Measurements from ENCODE around the gene RAC2.
A peak's percentile ranks its signal among the peaks of the same experiment; 100 is the strongest.

RAC2 gene

DNA sequence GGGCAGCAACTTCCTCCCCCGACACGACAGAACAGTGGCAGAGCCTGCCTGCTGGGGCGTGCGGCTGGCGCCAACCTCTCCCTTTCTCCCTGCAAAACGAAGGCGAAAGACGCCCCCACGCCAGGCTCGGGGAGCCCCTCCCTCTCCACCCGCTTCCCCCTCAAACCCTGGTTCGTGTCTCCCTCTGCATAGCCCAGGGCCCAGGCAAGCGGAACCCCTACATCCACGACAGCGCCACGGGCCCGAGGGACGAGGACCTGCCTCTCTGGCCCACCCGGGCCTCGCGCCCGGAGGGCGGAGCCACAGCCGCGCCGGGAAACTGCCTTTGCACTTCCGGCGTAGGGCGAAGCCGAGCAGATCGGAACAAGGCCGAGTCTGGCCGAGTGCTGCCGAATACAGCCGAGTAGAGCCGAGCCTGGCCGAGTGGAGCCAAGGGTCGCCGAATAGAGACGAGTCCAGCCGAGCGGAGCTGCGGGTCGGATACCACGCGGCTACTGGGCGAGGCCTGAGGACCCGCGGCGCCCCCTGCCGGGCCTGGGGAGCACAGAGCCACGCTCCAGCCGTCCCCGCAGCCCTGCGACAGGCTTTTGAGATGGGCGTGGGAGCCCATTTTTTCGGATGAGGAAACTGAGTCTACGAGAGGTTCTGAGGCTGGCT lies 44.8 kb downstream of the RAC2 start:
- H3K4me3 ChIP-seq (ENCODE audit: insufficient read depth in 1 of 2, low read depth in 1 of 2, low read length in 2 of 2): peak overlapping the region; percentile 64 to 95
- peak overlapping the region; percentile 82 for H2BK120ac ChIP-seq (ENCODE audit: low read depth, low read length)
- H2AK5ac ChIP-seq (ENCODE audit: low read length, severe bottlenecking): peak overlapping the region; percentile 72
- peak overlapping the region in 1 of 2 experiments; percentile 37 for H3K14ac ChIP-seq (ENCODE audit: low read length in 2 of 2)
- no peak overlapping the region for H3K23ac ChIP-seq (ENCODE audit: low read length in 2 of 2)
- peak overlapping the region; percentile 8 for H2BK5ac ChIP-seq (ENCODE audit: low read depth, low read length, poor library complexity, severe bottlenecking)
- peak overlapping the region; percentile 8 for H2BK15ac ChIP-seq (ENCODE audit: low read depth, poor library complexity, severe bottlenecking)
- peaks cover 30% of the 10 kb centered on the region for H3K4me1 ChIP-seq (ENCODE audit: control insufficient read depth, insufficient read depth, low read depth, low read length)
- peak overlapping the region; percentile 94 for H3K9ac ChIP-seq (ENCODE audit: low read length)
- peak overlapping the region; percentile 98 for H4K8ac ChIP-seq (ENCODE audit: low read length)
- H3K27ac ChIP-seq (ENCODE audit: low read length, poor library complexity, severe bottlenecking): peak overlapping the region; percentile 86
- no peaks in the 10 kb centered on the region for H3K9me3 ChIP-seq (ENCODE audit: control insufficient read depth, low read length)
- H3K4ac ChIP-seq (ENCODE audit: low read depth in 1 of 2, low read length in 2 of 2): peak overlapping the region; percentile 82 to 89
- peak overlapping the region; percentile 62 to 77 for H2BK12ac ChIP-seq (ENCODE audit: low read length in 2 of 2)
- H3K79me1 ChIP-seq (replicated peaks; ENCODE audit: low read length, poor library complexity, severe bottlenecking): peaks cover 2% of the 10 kb centered on the region
- no peaks in the 10 kb centered on the region for H3K36me3 ChIP-seq (ENCODE audit: control insufficient read depth in 1 of 2, insufficient read depth in 2 of 2, low read depth in 1 of 2, low read length in 2 of 2)
- peak overlapping the region; percentile 93 for H3K4me2 ChIP-seq (ENCODE audit: low read length, poor library complexity, severe bottlenecking)
- peak overlapping the region; percentile 74 for H2AFZ ChIP-seq (ENCODE audit: low read depth, low read length)
- no peaks in the 10 kb centered on the region for H3K27me3 ChIP-seq (ENCODE audit: control insufficient read depth in 1 of 2, insufficient read depth in 1 of 2, low read length in 2 of 2)
- peak overlapping the region; percentile 86 to 95 for H3K18ac ChIP-seq (ENCODE audit: low read depth in 1 of 2, low read length in 2 of 2)
- peak overlapping the region; percentile 98 for H4K91ac ChIP-seq (ENCODE audit: low read length)
- peak; percentile 97 for DNase-seq
- WGBS: under 1% methylated on average over 58 of the region's 58 CpGs

DNA sequence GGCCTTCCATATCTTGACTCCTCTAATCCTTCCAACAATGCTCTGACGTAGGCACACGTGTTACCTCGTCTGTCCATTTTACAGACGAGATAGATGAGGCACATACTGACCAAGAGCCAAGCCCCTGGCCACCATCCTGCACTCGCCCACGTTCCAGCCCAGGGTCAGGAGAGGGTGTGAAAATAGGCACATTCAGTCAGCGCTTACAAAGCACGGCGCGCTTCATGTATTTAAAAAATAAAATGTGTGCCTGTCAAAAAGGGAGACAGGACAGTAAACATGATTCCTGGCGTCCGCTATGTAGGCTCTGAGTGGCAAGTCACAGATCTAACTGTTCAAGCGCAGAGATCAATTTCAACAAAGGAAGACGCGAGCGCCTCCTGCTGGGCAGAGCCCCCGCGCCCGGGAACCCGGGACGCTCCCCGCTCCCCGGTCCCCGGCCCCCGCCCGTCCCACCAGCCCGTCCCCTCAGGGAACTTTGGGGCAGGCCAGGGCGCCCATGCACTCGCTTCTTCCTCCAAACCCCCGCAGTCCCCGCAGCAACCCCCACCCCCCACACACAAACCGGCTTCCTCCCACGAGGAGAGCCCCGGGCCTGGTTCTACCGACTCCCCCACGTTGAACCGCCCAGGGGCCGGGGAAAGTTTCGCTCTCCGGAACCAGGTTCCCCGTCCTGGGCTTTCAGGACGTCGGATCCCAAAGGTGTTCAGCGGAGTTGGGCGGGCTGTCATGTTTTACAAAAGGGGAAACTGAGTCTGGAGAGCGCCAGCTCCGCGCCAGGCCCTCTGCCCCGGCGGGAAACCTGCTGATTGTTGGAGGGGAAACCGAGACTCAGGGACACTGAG lies 45.6 kb downstream of the RAC2 start:
- Histone ChIP-seq H4K8ac (ENCODE audit: low read length) (peak overlapping the region; percentile 97), H3K4me3 (ENCODE audit: insufficient read depth in 1 of 2, low read depth in 1 of 2, low read length in 2 of 2) (peak overlapping the region; percentile 64 to 95), H3K4me2 (ENCODE audit: low read length, poor library complexity, severe bottlenecking) (peak overlapping the region; percentile 93), H3K18ac (ENCODE audit: low read depth in 1 of 2, low read length in 2 of 2) (peak overlapping the region; percentile 86 to 95), H2BK15ac (ENCODE audit: low read depth, poor library complexity, severe bottlenecking) (peak overlapping the region; percentile 3), H2AK5ac (ENCODE audit: low read length, severe bottlenecking) (peak overlapping the region; percentile 72), H3K27me3 (ENCODE audit: control insufficient read depth in 1 of 2, insufficient read depth in 1 of 2, low read length in 2 of 2) (no peaks in the 10 kb centered on the region), H3K23ac (ENCODE audit: low read length in 2 of 2) (no peak overlapping the region), H2BK12ac (ENCODE audit: low read length in 2 of 2) (peak overlapping the region; percentile 62 to 81), H3K9ac (ENCODE audit: low read length) (peak overlapping the region; percentile 94), H3K9me3 (ENCODE audit: control insufficient read depth, low read length) (no peaks in the 10 kb centered on the region), H3K14ac (ENCODE audit: low read length in 2 of 2) (peak overlapping the region in 1 of 2 experiments; percentile 37), H2BK5ac (ENCODE audit: low read depth, low read length, poor library complexity, severe bottlenecking) (peak overlapping the region; percentile 8), H3K79me1 (replicated peaks; ENCODE audit: low read length, poor library complexity, severe bottlenecking) (peaks cover 2% of the 10 kb centered on the region), H3K36me3 (ENCODE audit: control insufficient read depth in 1 of 2, insufficient read depth in 2 of 2, low read depth in 1 of 2, low read length in 2 of 2) (no peaks in the 10 kb centered on the region), H3K4ac (ENCODE audit: low read depth in 1 of 2, low read length in 2 of 2) (peak overlapping the region; percentile 82 to 89), H2BK120ac (ENCODE audit: low read depth, low read length) (peak overlapping the region; percentile 82), H3K27ac (ENCODE audit: low read length, poor library complexity, severe bottlenecking) (peak overlapping the region; percentile 86), H4K91ac (ENCODE audit: low read length) (peak overlapping the region; percentile 98), H2AFZ (ENCODE audit: low read depth, low read length) (peak overlapping the region; percentile 74), H3K4me1 (ENCODE audit: control insufficient read depth, insufficient read depth, low read depth, low read length) (peaks cover 30% of the 10 kb centered on the region)
- 6% methylated on average over 50 of the region's 51 CpGs for WGBS
- DNase-seq: peak; percentile 78

DNA sequence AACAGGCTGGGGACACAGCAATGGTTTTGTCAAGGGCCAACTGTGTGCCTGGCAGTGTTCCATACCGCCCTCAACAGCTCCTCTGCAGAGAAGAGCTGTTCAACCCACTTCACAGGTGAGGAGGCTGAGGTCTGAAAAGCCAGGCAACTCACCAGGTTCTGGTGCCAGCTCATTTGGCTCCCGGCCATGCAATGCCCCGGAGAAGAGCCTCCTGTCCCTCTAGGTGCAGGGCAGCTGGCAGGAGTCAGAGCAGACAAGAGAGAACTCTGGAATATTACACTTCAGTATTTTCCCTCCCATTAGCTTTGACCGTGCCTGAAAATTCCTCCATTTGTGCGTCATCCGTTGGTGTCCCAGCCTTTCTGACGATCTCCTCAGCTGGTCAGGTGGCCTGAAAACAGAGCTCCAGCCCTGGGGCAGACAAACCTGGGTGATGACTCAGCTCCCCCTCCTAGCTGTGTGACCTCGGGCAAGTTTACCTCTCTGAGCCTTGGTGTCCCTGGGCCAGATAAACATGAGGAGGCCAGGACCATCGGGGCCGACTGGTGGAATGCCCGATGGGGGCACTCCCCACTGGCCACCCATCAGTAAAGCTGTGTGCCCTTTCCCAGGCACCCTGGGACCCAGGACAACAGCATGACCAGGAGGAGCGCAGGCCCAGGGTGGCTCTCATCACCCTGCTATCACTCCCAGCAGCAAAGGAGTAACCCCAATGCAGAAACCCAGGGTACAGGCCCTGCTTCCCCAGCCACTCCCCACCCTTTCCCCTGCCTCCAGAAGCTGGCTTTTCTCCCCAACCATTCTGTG lies 46.4 kb downstream of the RAC2 start:
- Histone ChIP-seq H3K4ac (ENCODE audit: low read depth in 1 of 2, low read length in 2 of 2) (peak overlapping the region in 1 of 2 experiments; percentile 54), H3K9ac (ENCODE audit: low read length) (peak overlapping the region; percentile 68), H2BK12ac (ENCODE audit: low read length in 2 of 2) (peak overlapping the region; percentile 20 to 81), H2AK5ac (ENCODE audit: low read length, severe bottlenecking) (peak overlapping the region; percentile 23), H3K79me1 (replicated peaks; ENCODE audit: low read length, poor library complexity, severe bottlenecking) (peaks cover 2% of the 10 kb centered on the region), H2BK120ac (ENCODE audit: low read depth, low read length) (peak overlapping the region; percentile 23), H2BK15ac (ENCODE audit: low read depth, poor library complexity, severe bottlenecking) (peak overlapping the region; percentile 3), H3K23ac (ENCODE audit: low read length in 2 of 2) (no peak overlapping the region), H3K27ac (ENCODE audit: low read length, poor library complexity, severe bottlenecking) (peak overlapping the region; percentile 49), H4K8ac (ENCODE audit: low read length) (peak overlapping the region; percentile 30), H2AFZ (ENCODE audit: low read depth, low read length) (no peak overlapping the region), H3K4me1 (ENCODE audit: control insufficient read depth, insufficient read depth, low read depth, low read length) (peaks cover 26% of the 10 kb centered on the region), H3K9me3 (ENCODE audit: control insufficient read depth, low read length) (no peaks in the 10 kb centered on the region), H3K4me2 (ENCODE audit: low read length, poor library complexity, severe bottlenecking) (peak overlapping the region; percentile 48), H3K18ac (ENCODE audit: low read depth in 1 of 2, low read length in 2 of 2) (peak overlapping the region; percentile 69 to 79), H3K4me3 (ENCODE audit: insufficient read depth in 1 of 2, low read depth in 1 of 2, low read length in 2 of 2) (peak overlapping the region; percentile 35 to 95), H2BK5ac (ENCODE audit: low read depth, low read length, poor library complexity, severe bottlenecking) (no peak overlapping the region), H4K91ac (ENCODE audit: low read length) (peak overlapping the region; percentile 78), H3K27me3 (ENCODE audit: control insufficient read depth in 1 of 2, insufficient read depth in 1 of 2, low read length in 2 of 2) (no peaks in the 10 kb centered on the region), H3K36me3 (ENCODE audit: control insufficient read depth in 1 of 2, insufficient read depth in 2 of 2, low read depth in 1 of 2, low read length in 2 of 2) (no peaks in the 10 kb centered on the region), H3K14ac (ENCODE audit: low read length in 2 of 2) (peak overlapping the region in 1 of 2 experiments; percentile 68)
- peak; percentile 87 for DNase-seq
- 70% methylated on average over 12 of the region's 12 CpGs for WGBS
